Hematopoietic multipotent progenitor cell treated with erythropoietin and hydrocortisone succinate and interleukin-3 and kit ligand, for 6 days (in vitro differentiated cells): ENCODE data around the gene METTL5.
"Not testable (repeated sequence)": the region's sequence is repeated elsewhere in the genome, so short reads cannot be mapped to it uniquely, and the experiment has no call there.

Source experiments
- DNase-seq: peaks from one replicate; pipeline ENCODE4 v3.0.0-alpha.2; 2015

METTL5 gene

DNA sequence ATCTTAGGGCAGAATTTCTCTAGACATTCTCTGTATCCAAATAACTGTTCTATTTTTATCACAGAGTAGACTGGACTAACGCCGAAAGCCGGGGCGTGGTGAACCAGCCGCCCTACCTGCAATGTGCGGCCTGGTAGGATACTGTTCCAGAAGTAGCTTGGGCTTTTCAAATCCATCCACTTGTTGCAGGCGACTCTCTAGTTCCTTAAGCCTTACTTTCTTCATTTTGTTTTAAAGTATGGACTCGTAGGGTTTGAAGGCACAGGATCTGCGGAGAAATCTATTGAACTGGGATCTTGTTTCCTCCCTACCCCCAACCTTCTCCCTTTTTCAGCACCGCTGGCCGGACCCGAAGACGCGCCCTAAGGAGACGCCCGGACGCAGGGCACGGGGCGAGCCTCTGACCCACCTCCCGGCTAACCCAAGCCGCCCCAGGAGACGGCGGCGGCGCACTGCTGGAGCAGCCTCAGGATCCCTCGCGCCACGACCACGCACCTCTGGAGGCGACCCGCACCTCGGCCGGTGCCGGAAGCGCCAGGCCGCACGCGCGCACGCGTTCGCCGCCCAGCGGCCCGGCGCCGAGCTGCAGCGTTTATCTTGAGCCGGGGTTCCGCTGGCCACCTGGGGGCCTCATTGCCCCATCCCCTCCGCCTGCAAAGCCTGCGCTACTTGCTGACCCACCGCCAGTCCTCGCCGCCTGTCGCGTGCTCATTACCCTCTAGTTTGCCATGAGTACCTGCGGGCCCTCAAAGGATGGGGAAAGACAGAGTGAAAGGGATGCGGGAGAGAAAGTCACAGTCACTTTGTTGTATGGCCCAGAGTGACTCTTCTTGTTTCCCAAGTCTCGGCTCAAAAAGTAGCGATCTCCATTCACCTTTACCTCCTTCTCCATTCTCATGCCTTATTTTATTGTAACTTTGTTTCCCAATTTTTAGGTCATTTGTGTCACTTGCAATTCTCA lies at the start of gene METTL5:
Gene METTL5, minus strand, starts transcription at position 533 of the 961 bp plus-strand sequence. Its CDS starts 308 bp downstream, at position 225.
- peak; percentile 90 for DNase-seq

DNA sequence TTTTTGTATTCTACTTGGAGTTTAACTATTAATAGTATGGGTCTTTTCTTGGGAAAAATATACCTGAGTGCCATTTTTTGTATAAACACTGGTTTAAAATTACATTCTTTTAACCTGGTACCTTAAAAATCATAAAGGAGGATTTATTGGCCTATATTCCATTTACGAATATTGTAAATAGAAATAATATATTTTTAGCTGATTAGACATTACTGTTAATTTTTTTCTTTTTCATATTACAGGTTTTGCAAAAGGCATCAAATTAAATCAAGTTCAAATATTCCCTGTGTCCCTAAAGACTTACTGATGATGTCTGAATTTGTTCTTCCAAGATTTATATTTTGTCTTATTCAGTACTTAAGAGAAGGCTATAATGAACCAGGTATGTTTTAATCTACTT lies 47.3 kb upstream of the METTL5 start:
- DNase-seq = no peak

GRCh38 chr2:169871369-169871768 lies 46.7 kb upstream of the METTL5 start:
- not testable (repeated sequence) for DNase-seq

- no peak for DNase-seq
Observed at GRCh38 chr2:169868951-169869350, 44.2 kb upstream of the METTL5 start.

DNA sequence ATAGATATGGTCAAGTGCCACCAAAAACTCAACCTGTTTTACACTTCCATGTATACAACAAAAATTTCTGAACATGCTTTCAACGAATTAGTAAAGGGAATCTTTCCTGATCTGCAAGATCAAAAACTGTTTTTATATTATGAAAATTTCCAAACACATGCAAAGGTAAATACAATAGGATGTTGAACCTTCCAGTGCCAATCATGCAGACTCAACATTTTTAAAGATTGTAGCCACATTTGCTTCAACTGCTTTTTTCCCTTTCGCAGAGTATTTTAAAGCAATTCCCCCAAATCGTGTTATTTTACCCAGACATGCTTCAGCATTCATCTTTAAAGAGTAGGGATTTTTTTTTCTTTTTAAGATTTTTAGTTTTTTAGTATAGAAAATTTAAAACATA lies 42.9 kb upstream of the METTL5 start:
- no peak for DNase-seq

- not testable (repeated sequence) for DNase-seq
Observed at GRCh38 chr2:169866230-169866629, 41.5 kb upstream of the METTL5 start.

- no peak for DNase-seq
Observed at GRCh38 chr2:169865492-169865891, 40.8 kb upstream of the METTL5 start.

DNA sequence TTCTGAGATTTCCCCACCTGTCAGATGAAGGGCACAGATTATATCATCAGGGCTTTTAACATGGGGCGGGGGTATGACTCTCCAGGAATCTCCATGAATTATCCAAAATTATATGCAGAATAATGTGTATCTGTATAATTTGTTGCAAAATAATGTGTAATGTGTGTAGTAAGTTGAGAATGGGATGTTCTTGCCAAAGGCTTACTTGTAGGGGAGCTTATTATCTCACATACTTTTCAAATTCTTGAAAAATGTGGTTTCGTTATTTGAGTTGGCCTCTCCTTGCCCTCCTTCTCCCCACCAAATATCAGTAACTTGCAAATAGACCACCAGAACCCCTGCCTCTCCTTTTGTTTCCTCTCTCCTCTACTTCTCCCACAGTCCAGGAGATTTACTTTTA lies 38.1 kb upstream of the METTL5 start:
- DNase-seq = no peak

- DNase-seq = peak; percentile 58
Observed at GRCh38 chr2:169860149-169860548, 35.4 kb upstream of the METTL5 start.

- DNase-seq = no peak
Observed at GRCh38 chr2:169859423-169859822, 34.7 kb upstream of the METTL5 start.

- not testable (repeated sequence) for DNase-seq
Observed at GRCh38 chr2:169855281-169856258, 30.9 kb upstream of the METTL5 start.

DNA sequence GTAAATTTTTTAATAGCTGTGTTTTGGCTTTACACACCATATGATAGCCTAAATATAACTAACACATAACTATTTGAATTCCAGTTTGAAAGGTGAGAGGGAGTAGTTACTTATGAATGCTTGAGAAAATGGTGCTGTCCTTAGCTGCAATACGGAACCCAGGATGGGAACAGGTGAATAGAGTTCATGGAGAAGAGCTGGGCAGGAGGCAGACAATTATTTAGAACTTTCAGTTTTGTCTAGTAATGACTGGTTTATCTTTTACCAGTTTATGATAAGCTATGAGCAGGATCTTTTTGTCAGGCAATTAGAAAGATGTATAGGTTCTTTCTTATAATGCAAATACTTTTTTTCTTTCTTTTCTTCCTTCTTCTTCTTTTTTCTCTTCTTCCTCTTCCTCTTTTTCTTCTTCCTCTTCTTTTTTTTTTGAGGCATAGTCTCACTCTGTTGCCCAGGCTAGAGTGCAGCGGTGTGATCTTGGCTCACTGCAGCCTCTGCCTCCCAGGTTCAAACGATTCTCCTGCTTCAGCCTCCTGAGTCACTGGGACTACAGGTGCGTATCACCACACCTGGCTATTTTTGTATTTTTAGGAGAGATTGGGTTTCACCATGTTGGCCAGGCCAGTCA lies 28.4 kb upstream of the METTL5 start:
- no peak for DNase-seq

GRCh38 chr2:169849710-169850109 lies 25.0 kb upstream of the METTL5 start:
- DNase-seq = no peak

- not testable (repeated sequence) for DNase-seq
Observed at GRCh38 chr2:169848959-169849693, 24.4 kb upstream of the METTL5 start.

- no peak for DNase-seq
Observed at GRCh38 chr2:169845016-169845415, 20.3 kb upstream of the METTL5 start.

DNA sequence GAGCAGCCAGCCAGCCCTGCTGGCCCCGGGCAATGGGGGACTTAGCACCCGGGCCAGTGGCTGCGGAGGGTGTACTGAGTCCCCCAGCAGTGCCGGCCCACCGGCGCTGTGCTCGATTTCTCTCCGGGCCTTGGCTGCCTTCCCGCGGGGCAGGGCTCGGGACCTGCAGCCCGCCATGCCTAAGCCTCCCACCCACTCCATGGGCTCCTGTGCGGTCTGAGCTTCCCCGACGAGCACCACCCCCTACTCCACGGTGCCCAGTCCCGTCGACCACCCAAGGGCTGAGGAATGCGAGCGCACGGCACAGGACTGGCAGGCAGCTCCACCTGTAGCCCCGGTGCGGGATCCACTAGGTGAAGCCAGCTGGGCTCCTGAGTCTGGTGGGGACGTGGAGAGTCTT lies 16.9 kb upstream of the METTL5 start:
- DNase-seq = not testable (repeated sequence)

GRCh38 chr2:169840747-169841142 lies 16.0 kb upstream of the METTL5 start:
- DNase-seq = no peak

DNA sequence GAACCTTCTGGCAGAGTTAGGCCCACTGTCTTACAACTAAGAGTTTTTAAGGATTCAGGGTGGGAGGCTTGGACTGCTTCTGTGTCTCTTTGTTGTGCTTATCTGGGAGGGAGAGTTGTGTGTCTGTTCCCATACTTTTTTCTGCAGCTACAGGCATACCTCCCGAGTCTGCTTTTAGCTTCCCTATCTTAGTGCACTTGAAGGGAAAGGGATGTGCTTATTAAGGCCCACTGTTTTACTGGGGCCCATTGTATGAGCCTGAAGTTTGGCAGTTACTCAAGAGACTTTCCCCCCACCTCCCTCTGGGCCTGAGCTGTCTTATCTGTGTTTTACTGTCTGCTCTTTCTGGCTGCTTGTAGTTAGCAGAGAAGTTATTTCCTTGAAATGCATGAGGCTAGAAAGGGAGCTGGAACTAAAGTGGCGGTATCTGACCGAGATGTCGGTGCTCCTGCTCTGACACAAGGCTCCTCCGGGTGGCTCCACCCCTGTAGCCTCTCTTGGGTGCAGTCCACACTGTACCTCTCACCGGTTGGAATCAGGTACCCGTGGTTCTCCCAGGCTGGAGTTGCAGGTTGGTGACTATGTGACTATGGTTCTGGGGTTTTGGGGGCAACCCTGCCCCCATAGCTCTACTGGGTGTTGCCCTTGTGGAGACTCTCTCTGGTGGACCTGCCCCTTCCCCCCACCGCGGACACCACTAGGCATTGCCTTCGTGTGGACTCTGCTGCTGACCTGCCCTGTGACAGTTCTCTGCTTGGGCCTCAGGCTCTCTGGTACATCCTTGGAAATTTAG lies 15.4 kb upstream of the METTL5 start:
- DNase-seq = peak; percentile 93

- no peak for DNase-seq
Observed at GRCh38 chr2:169838743-169839489, 14.2 kb upstream of the METTL5 start.

DNA sequence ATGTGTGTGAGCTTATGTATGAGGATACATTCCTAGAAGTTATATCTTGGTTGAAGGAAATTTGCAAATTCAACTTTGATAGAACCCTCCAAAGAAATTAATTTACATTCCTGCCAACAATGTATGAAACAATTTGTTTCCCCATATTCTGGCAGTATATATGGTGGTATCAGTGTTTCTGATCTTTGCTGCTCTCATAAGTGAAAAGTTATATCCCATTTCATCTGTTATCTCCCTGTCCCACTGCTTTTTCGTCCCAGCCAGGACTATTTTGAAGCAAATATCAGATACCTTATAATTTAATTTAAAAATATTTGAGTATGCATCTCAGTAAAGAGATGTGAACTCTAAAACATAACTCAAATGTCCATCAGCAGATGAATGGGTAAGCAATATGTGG lies 9.7 kb upstream of the METTL5 start:
- DNase-seq = peak; percentile 39
